GM12865 (cell line): ENCODE results near the gene GPR87.

Experiments
- DNase-seq: peaks from one replicate; pipeline ENCODE4 v3.0.0; 2010; ENCODE audit warnings: low read depth
- H3K4me3 ChIP-seq: 2 replicates; pipeline ENCODE4 v1.5.1; 2011; ENCODE audit warnings: mild to moderate bottlenecking, low read depth, low read length, control low read depth
- CTCF ChIP-seq: IDR thresholded peaks from 2 replicates; pipeline ENCODE4 v1.5.1; 2011; ENCODE audit warnings: low read length, control low read depth, low read depth, inconsistent platforms; ENCODE audit not compliant: insufficient read depth; ENCODE audit errors: missing control alignments

GPR87 gene

GRCh38 chr3:151303751-151304150, 12.9 kb downstream of the GPR87 start:
- no peak for TF ChIP-seq CTCF
- no peak overlapping the region for H3K4me3 ChIP-seq
- DNase-seq: no peak

- no peak for DNase-seq
- no peak for TF ChIP-seq CTCF
- no peak overlapping the region for H3K4me3 ChIP-seq
Observed at GRCh38 chr3:151301787-151302186, 14.8 kb downstream of the GPR87 start.

- no peak for TF ChIP-seq CTCF
- H3K4me3 ChIP-seq: no peak overlapping the region
- no peak for DNase-seq
Observed at GRCh38 chr3:151300539-151300938, 16.1 kb downstream of the GPR87 start.

- H3K4me3 ChIP-seq: no peak overlapping the region
- no peak for TF ChIP-seq CTCF
- DNase-seq: no peak
Observed at GRCh38 chr3:151299006-151299405, 17.6 kb downstream of the GPR87 start.

GRCh38 chr3:151297429-151297828, 19.2 kb downstream of the GPR87 start:
- no peak overlapping the region for H3K4me3 ChIP-seq
- no peak for TF ChIP-seq CTCF
- DNase-seq: no peak

- no peak overlapping the region for H3K4me3 ChIP-seq
- TF ChIP-seq CTCF: no peak
- DNase-seq: no peak
Observed at GRCh38 chr3:151296226-151296625, 20.4 kb downstream of the GPR87 start.

- no peak for TF ChIP-seq CTCF
- no peak overlapping the region for H3K4me3 ChIP-seq
- no peak for DNase-seq
Observed at GRCh38 chr3:151293127-151293526, 23.5 kb downstream of the GPR87 start.
